Keratinocyte (primary cell): ENCODE measurements around the gene SCGB1D1. TPM values are rescaled to one million over a fixed set of nuclear protein-coding genes. Genes with fewer than 3 reads are reported as not detected.
"Not testable (repeated sequence)": the region's sequence is repeated elsewhere in the genome, so short reads cannot be mapped to it uniquely, and the experiment has no call there.

Source experiments
- DNase-seq: peaks from one replicate; pipeline ENCODE4 v3.0.0-alpha.2; 2011; ENCODE audit warnings: low read depth, missing footprints, low spot score
- FAIRE-seq: peaks from 2 replicates; lab custom pipeline; 2011; peaks lifted over from hg19 to GRCh38; lab: Jason Lieb, UNC
- H2AFZ ChIP-seq: 2 replicates; pipeline ENCODE4 v1.6.0; 2012; ENCODE audit warnings: low read length, control low read depth, inconsistent platforms; ENCODE audit not compliant: control insufficient read depth
- H3K27ac ChIP-seq: 2 replicates; pipeline ENCODE4 v1.5.1; 2011; ENCODE audit warnings: low read length; ENCODE audit not compliant: control insufficient read depth, insufficient read depth
- H3K27me3 ChIP-seq: 3 replicates; pipeline ENCODE4 v1.6.0; 2011; ENCODE audit warnings: low read length; ENCODE audit not compliant: control insufficient read depth, insufficient read depth; ENCODE audit errors: extremely low read depth
- H3K36me3 ChIP-seq, 2 experiments: 2 replicates in 1 of 2; 3 replicates in 1 of 2; pipeline ENCODE4 v1.5.1; 2011; ENCODE audit warnings: low read length in 2 of 2, mild to moderate bottlenecking in 1 of 2; ENCODE audit not compliant: control insufficient read depth in 2 of 2, insufficient read depth in 2 of 2; ENCODE audit errors: extremely low read depth in 1 of 2
- H3K4me1 ChIP-seq: 3 replicates; pipeline ENCODE4 v1.5.1; 2011; ENCODE audit warnings: low read length; ENCODE audit not compliant: control insufficient read depth, insufficient read depth; ENCODE audit errors: extremely low read depth
- H3K4me2 ChIP-seq: 3 replicates; pipeline ENCODE4 v1.6.0; 2011; ENCODE audit warnings: low read depth, low read length; ENCODE audit not compliant: control insufficient read depth, insufficient read depth; ENCODE audit errors: extremely low read depth
- H3K4me3 ChIP-seq, 3 experiments: fragments of 200-600 bp in 1 of 3; sonication (generic) in 1 of 3; 2 replicates in 2 of 3; 3 replicates in 1 of 3; pipeline ENCODE4 v1.5.1; 2011 to 2016; ENCODE audit warnings: low read length in 3 of 3, mild to moderate bottlenecking in 3 of 3, control low read depth in 2 of 3, inconsistent platforms in 1 of 3, low read depth in 1 of 3, mixed read lengths in 1 of 3, mixed run types in 1 of 3, moderate library complexity in 1 of 3; ENCODE audit not compliant: control insufficient read depth in 2 of 3, insufficient read depth in 2 of 3; ENCODE audit errors: extremely low read depth in 1 of 3
- H3K79me2 ChIP-seq: 2 replicates; pipeline ENCODE4 v1.6.0; 2012; ENCODE audit warnings: low read length; ENCODE audit not compliant: control insufficient read depth, insufficient read depth
- H3K9ac ChIP-seq: 3 replicates; pipeline ENCODE4 v1.6.0; 2011; ENCODE audit warnings: low read length; ENCODE audit not compliant: control insufficient read depth, insufficient read depth; ENCODE audit errors: extremely low read depth
- H3K9me1 ChIP-seq: 3 replicates; pipeline ENCODE4 v1.6.0; 2011; ENCODE audit warnings: low read length; ENCODE audit not compliant: control insufficient read depth, insufficient read depth; ENCODE audit errors: extremely low read depth
- H3K9me3 ChIP-seq: 2 replicates; pipeline ENCODE4 v1.5.1; 2012; ENCODE audit warnings: low read depth, low read length; ENCODE audit not compliant: control insufficient read depth
- H4K20me1 ChIP-seq: 3 replicates; pipeline ENCODE4 v1.6.0; 2011; ENCODE audit warnings: low read length; ENCODE audit not compliant: control insufficient read depth, insufficient read depth; ENCODE audit errors: extremely low read depth
- CTCF ChIP-seq, 3 experiments: IDR thresholded peaks in 1 of 3; conservative IDR thresholded peaks in 1 of 3; optimal IDR thresholded peaks in 1 of 3; 2 replicates in 2 of 3; 3 replicates in 1 of 3; pipeline versions ENCODE3 to v1.5.1; 2011; ENCODE audit warnings: low read length in 3 of 3, mild to moderate bottlenecking in 3 of 3, moderate library complexity in 2 of 3, control low read depth in 1 of 3, inconsistent platforms in 1 of 3; ENCODE audit not compliant: insufficient read depth in 2 of 3; ENCODE audit errors: extremely low read depth in 1 of 3
- EZH2 ChIP-seq: IDR thresholded peaks from one replicate; pipeline ENCODE4 v1.6.1; 2012; ENCODE audit warnings: inconsistent platforms, mild to moderate bottlenecking, low read length, moderate library complexity
- dilution Hi-C: fragments of 300-500 bp; cut with MboI; formaldehyde crosslinking; loops from one replicate; pipeline ENCODE4 v1.7.0; 2020; ENCODE audit warnings: low sequenced_read_pairs; ENCODE audit not compliant: extremely low pct_ligation_motif_present
- polyA plus RNA-seq, 5 experiments: library from polyadenylated mRNA; depleted of rRNA in 3 of 5; stranded (reverse) in 3 of 5; stranded (forward) in 1 of 5; unstranded in 1 of 5; fragments of >200 nt; gene quantifications; 1 replicate in 1 of 5; 2 replicates in 3 of 5; 3 replicates in 1 of 5; pipeline versions ENCODE4 v1.2.1 to v1.2.3, GENCODE V29; 2011 to 2012; ENCODE audit warnings: missing spikeins in 2 of 5, low read depth in 1 of 5, low replicate concordance in 1 of 5

SCGB1D1 gene
- polyA plus RNA-seq, 1 donor (not counting 4 experiments of a cell fraction or from before 2014, with no cell fraction given): not detected

- no peaks in the 10 kb centered on the region for H3K36me3 ChIP-seq
- no peak overlapping the region for H3K9ac ChIP-seq
- no peaks in the 10 kb centered on the region for H3K27me3 ChIP-seq
- H3K27ac ChIP-seq: no peak overlapping the region
- H2AFZ ChIP-seq: no peak overlapping the region
- H3K4me2 ChIP-seq: no peak overlapping the region
- dilution Hi-C loops: no loop called here
- H3K4me3 ChIP-seq: no peak overlapping the region
- TF ChIP-seq EZH2 (no peak), CTCF (optimal IDR thresholded peaks at IDR 0.05 in 1 of 3, IDR thresholded peaks at IDR 0.05 in 1 of 3, conservative IDR thresholded peaks at IDR 0.05 in 1 of 3; ENCODE audit: extremely low read depth in 1 of 3, insufficient read depth in 2 of 3, low read length in 3 of 3) (no peak)
- no peaks in the 10 kb centered on the region for H3K9me3 ChIP-seq
- H4K20me1 ChIP-seq: peaks cover 4% of the 10 kb centered on the region
- no peak for FAIRE-seq
- H3K4me1 ChIP-seq: no peaks in the 10 kb centered on the region
- no peak for DNase-seq
- no peaks in the 10 kb centered on the region for H3K9me1 ChIP-seq
- no peaks in the 10 kb centered on the region for H3K79me2 ChIP-seq
Observed at GRCh38 chr11:62195945-62196344, 5.9 kb downstream of the SCGB1D1 start.

GRCh38 chr11:62197400-62197799, 7.4 kb downstream of the SCGB1D1 start:
- DNase-seq, H3K4me1 ChIP-seq, H3K4me2 ChIP-seq, H3K9me3 ChIP-seq, H3K4me3 ChIP-seq, H3K79me2 ChIP-seq, H4K20me1 ChIP-seq, H3K9me1 ChIP-seq, dilution Hi-C loops, H3K36me3 ChIP-seq, H2AFZ ChIP-seq, H3K27me3 ChIP-seq, H3K9ac ChIP-seq, H3K27ac ChIP-seq, FAIRE-seq: not testable (repeated sequence)

- FAIRE-seq: no peak
- no peak for DNase-seq
- dilution Hi-C loops: no loop called here
Observed at GRCh38 chr11:62201376-62201775, 11.4 kb downstream of the SCGB1D1 start.

More at GRCh38 chr11:62201376-62201775, 11.4 kb downstream of the SCGB1D1 start:
- no peaks in the 10 kb centered on the region for H3K79me2 ChIP-seq
- peaks cover 3% of the 10 kb centered on the region for H3K27me3 ChIP-seq
- no peak overlapping the region for H3K9ac ChIP-seq
- no peaks in the 10 kb centered on the region for H3K36me3 ChIP-seq
- H3K9me1 ChIP-seq: no peaks in the 10 kb centered on the region
- H2AFZ ChIP-seq: no peak overlapping the region
- no peak overlapping the region for H3K27ac ChIP-seq
- no peaks in the 10 kb centered on the region for H4K20me1 ChIP-seq
- H3K4me3 ChIP-seq: no peak overlapping the region
- TF ChIP-seq CTCF (optimal IDR thresholded peaks at IDR 0.05 in 1 of 3, IDR thresholded peaks at IDR 0.05 in 1 of 3, conservative IDR thresholded peaks at IDR 0.05 in 1 of 3; ENCODE audit: extremely low read depth in 1 of 3, insufficient read depth in 2 of 3, low read length in 3 of 3): no peak
- TF ChIP-seq EZH2: no peak
- H3K9me3 ChIP-seq: no peaks in the 10 kb centered on the region
- no peaks in the 10 kb centered on the region for H3K4me1 ChIP-seq
- no peak overlapping the region for H3K4me2 ChIP-seq
